H1 (cell line): ENCODE measurements around the gene XPNPEP2. TPM values are rescaled to one million over a fixed set of nuclear protein-coding genes. Genes with fewer than 3 reads are reported as not detected.

Experiments
- CTCF ChIA-PET: fragments of 300-600 bp; sonication (Branson Sonifier 250); formaldehyde crosslinking; loops from one replicate; lab custom pipeline; 2021; ENCODE audit not compliant: partially characterized antibody; lab: Charles Lee
- POLR2A ChIA-PET: fragments of 300-600 bp; sonication (Branson Sonifier 250); formaldehyde crosslinking; loops from one replicate; lab custom pipeline; 2021; ENCODE audit warnings: inconsistent platforms; ENCODE audit not compliant: partially characterized antibody; lab: Charles Lee
- DNase-seq, 2 experiments: peaks; one replicate each; pipeline versions ENCODE4 v3.0.0 to v3.0.0-alpha.2; 2010 to 2022; ENCODE audit warnings: low spot score in 2 of 2, low read depth in 1 of 2, mixed read lengths in 1 of 2
- FAIRE-seq: peaks from 2 replicates; lab custom pipeline; 2011; peaks lifted over from hg19 to GRCh38; lab: Jason Lieb, UNC
- H2AFZ ChIP-seq: 2 replicates; pipeline ENCODE4 v1.8.1; 2012; ENCODE audit warnings: low read length, inconsistent platforms
- H2AK5ac ChIP-seq: 2 replicates; pipeline ENCODE4 v1.6.1; 2013; ENCODE audit warnings: low read depth, low read length
- H2BK120ac ChIP-seq: replicated peaks from 2 replicates; pipeline ENCODE3; 2013; ENCODE audit warnings: low read depth, low read length, inconsistent platforms
- H2BK12ac ChIP-seq: 2 replicates; pipeline ENCODE4 v1.6.1; 2013; ENCODE audit warnings: low read depth, low read length
- H2BK15ac ChIP-seq: 2 replicates; pipeline ENCODE4 v1.6.1; 2013; ENCODE audit warnings: low read length
- H2BK20ac ChIP-seq: 2 replicates; pipeline ENCODE4 v1.6.1; 2013; ENCODE audit warnings: low read length
- H2BK5ac ChIP-seq: 2 replicates; pipeline ENCODE4 v1.6.1; 2013; ENCODE audit warnings: low read depth, low read length
- H3K14ac ChIP-seq: 2 replicates; pipeline ENCODE4 v1.6.1; 2013; ENCODE audit warnings: inconsistent platforms; ENCODE audit not compliant: insufficient read length
- H3K18ac ChIP-seq: 2 replicates; pipeline ENCODE4 v1.6.1; 2013; ENCODE audit warnings: low read length; ENCODE audit errors: extremely low read depth
- H3K23ac ChIP-seq: 2 replicates; pipeline ENCODE4 v1.6.1; 2013; ENCODE audit warnings: inconsistent platforms; ENCODE audit not compliant: insufficient read length
- H3K23me2 ChIP-seq: 2 replicates; pipeline ENCODE4 v1.6.1; 2013; ENCODE audit warnings: low read depth, low read length
- H3K27ac ChIP-seq: 2 replicates; pipeline ENCODE4 v1.6.1; 2011; ENCODE audit warnings: low read depth, low read length, inconsistent platforms
- H3K27me3 ChIP-seq, 4 experiments: replicated peaks in 1 of 4; 1 replicate in 1 of 4; 2 replicates in 3 of 4; pipeline versions ENCODE4 v1.6.1 to v1.8.1; 2011 to 2013; ENCODE audit warnings: low read length in 3 of 4, mild to moderate bottlenecking in 3 of 4, inconsistent platforms in 2 of 4, mixed read lengths in 2 of 4, moderate library complexity in 1 of 4; ENCODE audit not compliant: control insufficient read depth in 3 of 4, insufficient read depth in 3 of 4; ENCODE audit errors: extremely low read depth in 1 of 4
- H3K36me3 ChIP-seq, 4 experiments: 2 replicates each; pipeline versions ENCODE4 v1.6.1 to v1.8.1; 2011 to 2013; ENCODE audit warnings: mild to moderate bottlenecking in 4 of 4, low read length in 3 of 4, moderate library complexity in 2 of 4, control low read depth in 1 of 4, inconsistent platforms in 1 of 4; ENCODE audit not compliant: insufficient read depth in 4 of 4, control insufficient read depth in 2 of 4
- H3K4ac ChIP-seq: replicated peaks from 2 replicates; pipeline ENCODE3; 2013; ENCODE audit warnings: low read length, low read depth, mixed read lengths, inconsistent platforms; ENCODE audit not compliant: insufficient read length
- H3K4me1 ChIP-seq, 4 experiments: replicated peaks in 1 of 4; 1 replicate in 1 of 4; 2 replicates in 3 of 4; pipeline versions ENCODE4 v1.6.1 to v1.8.1; 2011 to 2013; ENCODE audit warnings: low read length in 3 of 4, inconsistent platforms in 2 of 4, mixed read lengths in 1 of 4; ENCODE audit not compliant: insufficient read depth in 4 of 4, control insufficient read depth in 3 of 4
- H3K4me2 ChIP-seq, 2 experiments: 2 replicates each; pipeline versions ENCODE4 v1.6.1 to v1.8.1; 2011 to 2013; ENCODE audit warnings: low read depth in 2 of 2, low read length in 2 of 2, control low read depth in 1 of 2, inconsistent platforms in 1 of 2, mild to moderate bottlenecking in 1 of 2; ENCODE audit not compliant: insufficient read depth in 1 of 2
- H3K4me3 ChIP-seq, 4 experiments: fragments of 200-600, 300-600 bp in 1 of 4; sonication (generic), shearing (Covaris generic), sonication (Bioruptor Twin) in 1 of 4; 2 replicates each; pipeline versions ENCODE4 v1.5.1 to v1.8.1; 2011 to 2016; ENCODE audit warnings: low read length in 4 of 4, low read depth in 3 of 4, control low read depth in 2 of 4, inconsistent platforms in 2 of 4, mild to moderate bottlenecking in 2 of 4, mixed read lengths in 1 of 4, moderate library complexity in 1 of 4; ENCODE audit not compliant: insufficient read depth in 2 of 4; ENCODE audit errors: extremely low read depth in 1 of 4
- H3K56ac ChIP-seq: replicated peaks from 2 replicates; pipeline ENCODE3; 2013; ENCODE audit warnings: low read depth, mild to moderate bottlenecking, mixed read lengths, low read length, inconsistent platforms; ENCODE audit not compliant: insufficient read length
- H3K79me1 ChIP-seq: 2 replicates; pipeline ENCODE4 v1.6.1; 2013; ENCODE audit warnings: low read depth, low read length, control low read depth
- H3K79me2 ChIP-seq, 2 experiments: 2 replicates each; pipeline versions ENCODE4 v1.6.1 to v1.8.1; 2012 to 2013; ENCODE audit warnings: low read length in 2 of 2, mild to moderate bottlenecking in 2 of 2, inconsistent platforms in 1 of 2; ENCODE audit not compliant: insufficient read depth in 2 of 2, control insufficient read depth in 1 of 2
- H3K9ac ChIP-seq, 4 experiments: replicated peaks in 1 of 4; 1 replicate in 1 of 4; 2 replicates in 3 of 4; pipeline versions ENCODE4 v1.6.1 to v1.8.1; 2011 to 2013; ENCODE audit warnings: low read depth in 3 of 4, low read length in 3 of 4, control low read depth in 2 of 4, mild to moderate bottlenecking in 2 of 4, moderate library complexity in 2 of 4, inconsistent platforms in 1 of 4; ENCODE audit errors: extremely low read depth in 1 of 4
- H3K9me3 ChIP-seq, 2 experiments: 2 replicates each; pipeline versions ENCODE4 v1.6.1 to v1.8.1; 2012 to 2013; ENCODE audit warnings: mild to moderate bottlenecking in 2 of 2, moderate library complexity in 2 of 2, control low read depth in 1 of 2, inconsistent platforms in 1 of 2, low read depth in 1 of 2, low read length in 1 of 2, mixed read lengths in 1 of 2; ENCODE audit not compliant: insufficient read depth in 2 of 2
- H4K20me1 ChIP-seq, 2 experiments: replicated peaks in 1 of 2; 2 replicates each; pipeline versions ENCODE3 to v1.8.1; 2011 to 2013; ENCODE audit warnings: inconsistent platforms in 2 of 2, low read length in 2 of 2, mild to moderate bottlenecking in 1 of 2; ENCODE audit not compliant: insufficient read depth in 2 of 2, control insufficient read depth in 1 of 2
- H4K5ac ChIP-seq: 2 replicates; pipeline ENCODE4 v1.6.1; 2013; ENCODE audit warnings: low read length, low read depth, mixed read lengths, inconsistent platforms; ENCODE audit not compliant: insufficient read length
- H4K8ac ChIP-seq: 2 replicates; pipeline ENCODE4 v1.8.0; 2013; ENCODE audit warnings: mild to moderate bottlenecking, moderate library complexity, low read length, inconsistent platforms; ENCODE audit not compliant: insufficient read depth; ENCODE audit errors: extremely low read depth
- H4K91ac ChIP-seq: replicated peaks from 2 replicates; pipeline ENCODE3; 2013; ENCODE audit warnings: low read length, mixed read lengths, inconsistent platforms; ENCODE audit not compliant: insufficient read length
- CTBP2 ChIP-seq: IDR thresholded peaks from 2 replicates; pipeline ENCODE4 v1.7.0; 2011; ENCODE audit warnings: borderline replicate concordance, mild to moderate bottlenecking, moderate library complexity, mixed read lengths, low read length; ENCODE audit not compliant: insufficient read depth, insufficient read length
- SP4 ChIP-seq: IDR thresholded peaks from 2 replicates; pipeline ENCODE4 v1.6.1; 2012; ENCODE audit warnings: low read length, inconsistent platforms
- TAF1 ChIP-seq: IDR thresholded peaks from 2 replicates; pipeline ENCODE4 v1.6.1; 2011; ENCODE audit warnings: mild to moderate bottlenecking, low read depth, low read length
- TEAD4 ChIP-seq: IDR thresholded peaks from 2 replicates; pipeline ENCODE4 v1.6.1; 2012; ENCODE audit warnings: low read depth, low read length, inconsistent platforms, mixed read lengths
- WGBS, 2 experiments: shearing (Covaris generic) in 1 of 2; methylation state at CpG; one replicate each; pipeline versions ENCODE4 v1.1.6 to v1.1.7; 2013 to 2015; ENCODE audit warnings: low lambda C conversion rate in 2 of 2, mixed read lengths in 2 of 2, inconsistent platforms in 1 of 2, low coverage in 1 of 2, missing lambda C conversion rate in 1 of 2; ENCODE audit not compliant: insufficient replicate concordance in 2 of 2, insufficient coverage in 1 of 2, insufficient read length in 1 of 2; ENCODE audit errors: extremely low coverage in 1 of 2, missing lambda C conversion rate in 1 of 2; 5-methylcytosine and 5-hydroxymethylcytosine counted together
- polyA plus RNA-seq, 7 experiments: library from polyadenylated mRNA; depleted of rRNA in 3 of 7; stranded (reverse) in 5 of 7; unstranded in 2 of 7; fragments of >200 nt in 5 of 7; fragments of 200-250 nt in 2 of 7; gene quantifications; 1 replicate in 5 of 7; 2 replicates in 1 of 7; 4 replicates in 1 of 7; pipeline versions ENCODE4 v1.2.1 to v1.2.3, GENCODE V29; 2011 to 2013; ENCODE audit warnings: missing spikeins in 2 of 7, mixed read lengths in 2 of 7
- total RNA-seq: library from RNA; stranded (reverse); fragmentation: NEBNext Ultra II Directional; extraction: Animal tissue kit (Norgen Biotek cat#: 25700); gene quantifications from 2 replicates; pipeline ENCODE4 v1.2.1, GENCODE V29; 2021

Gene XPNPEP2
- total and polyA plus RNA-seq, 2 of the 8 experiments (the other 6 are each of a cell fraction or from before 2014, with no cell fraction given), result 0.27 TPM; not detected in 1

- Histone ChIP-seq H3K79me2 (no peaks in the 10 kb centered on the region), H2AK5ac (no peak overlapping the region), H3K56ac (no peak overlapping the region), H3K9me3 (no peaks in the 10 kb centered on the region), H3K4me3 (no peak overlapping the region), H3K36me3 (peaks cover 0 to 14% (median 10%) of the 10 kb centered on the region in 4 experiments; a peak in 4 of 8 replicates), H3K27me3 (no peaks in the 10 kb centered on the region), H3K79me1 (no peaks in the 10 kb centered on the region), H2BK12ac (no peak overlapping the region), H2BK20ac (no peak overlapping the region), H3K18ac (no peak overlapping the region), H3K23me2 (no peaks in the 10 kb centered on the region), H2BK15ac (no peak overlapping the region), H2BK5ac (no peak overlapping the region), H3K27ac (no peak overlapping the region), H2AFZ (no peak overlapping the region), H4K91ac (no peak overlapping the region), H3K9ac (no peak overlapping the region), H4K8ac (no peak overlapping the region), H2BK120ac (no peak overlapping the region), H4K5ac (no peak overlapping the region), H3K14ac (no peak overlapping the region), H3K4me2 (no peak overlapping the region), H3K23ac (no peak overlapping the region), H4K20me1 (no peaks in the 10 kb centered on the region), H3K4me1 (no peaks in the 10 kb centered on the region), H3K4ac (no peak overlapping the region)
- CTCF ChIA-PET, result no interaction called here
- no peak for TF ChIP-seq CTBP2
- no peak for TF ChIP-seq SP4
- TF ChIP-seq TAF1, result no peak
- TF ChIP-seq TEAD4, result no peak
- 94% methylated on average over 2 of the region's 2 CpGs; no CpG with 5 or more reads in 1 of the 2 experiments for WGBS, 2 experiments
- POLR2A ChIA-PET, result no interaction called here
- peak; percentile 7 for FAIRE-seq
- no peak for DNase-seq
Observed at GRCh38 chrX:129808158-129808828, 69.5 kb downstream of the XPNPEP2 start.
